NCI-H1417 (cell line): ENCODE data around the gene ACTL6A.
A peak's percentile ranks its signal among the peaks of the same experiment; 100 is the strongest.

Experiments
- DNase-seq, 3 experiments: peaks; one replicate each; lab custom pipeline; 2025; lab: John Stamatoyannopoulos, UW

The ACTL6A gene

GRCh38 chr3:179590669-179591068 lies 27.9 kb downstream of the ACTL6A start:
- DNase-seq, result no peak

- no peak for DNase-seq
Observed at GRCh38 chr3:179591313-179591712, 28.6 kb downstream of the ACTL6A start.

- no peak for DNase-seq
Observed at GRCh38 chr3:179599531-179599930, 36.8 kb downstream of the ACTL6A start.

GRCh38 chr3:179603321-179603720 lies 40.6 kb downstream of the ACTL6A start:
- DNase-seq, result no peak

GRCh38 chr3:179603831-179604230 lies 41.1 kb downstream of the ACTL6A start:
- no peak for DNase-seq

- DNase-seq, result peak; percentile 95 to 99 (median 96)
Observed at GRCh38 chr3:179604321-179605078, 41.8 kb downstream of the ACTL6A start, which contains the start of the genes MRPL47 and NDUFB5. TSS of gene MRPL47 (minus strand) at chr3:179604638. CDS start at chr3:179604624, 14 bp downstream. TSS of gene NDUFB5 (plus strand) at chr3:179604794. CDS start at chr3:179604816, 22 bp downstream.

GRCh38 chr3:179606534-179607085 lies 43.9 kb downstream of the ACTL6A start:
- no peak for DNase-seq

- no peak for DNase-seq
Observed at GRCh38 chr3:179608931-179609720, 46.4 kb downstream of the ACTL6A start.

GRCh38 chr3:179610066-179610465 lies 47.3 kb downstream of the ACTL6A start:
- DNase-seq, result no peak

- no peak for DNase-seq
Observed at GRCh38 chr3:179613807-179614206, 51.1 kb downstream of the ACTL6A start.

GRCh38 chr3:179615458-179616173 lies 52.9 kb downstream of the ACTL6A start:
- DNase-seq, result no peak

- no peak for DNase-seq
Observed at GRCh38 chr3:179622023-179622422, 59.3 kb downstream of the ACTL6A start.

- DNase-seq, result no peak
Observed at GRCh38 chr3:179624451-179624850, 61.7 kb downstream of the ACTL6A start.

GRCh38 chr3:179630753-179631451 lies 68.2 kb downstream of the ACTL6A start:
- DNase-seq, result no peak
